ENCODE data around the gene RUNDC3A. TPM values are rescaled to one million over a fixed set of nuclear protein-coding genes. Genes with fewer than 3 reads are reported as not detected.

The RUNDC3A gene
- total RNA-seq, 4 donors from 2014 or later: 0.89 to 4.1 (median 2.1) TPM

- H3K36me3 ChIP-seq: peaks cover 19 to 22% of the 10 kb centered on the region in 2 donors
- H3K27me3 ChIP-seq: no peaks in the 10 kb centered on the region
- no peak overlapping the region for H3K4me3 ChIP-seq (replicated peaks in 1 of 3)
- no peak for DNase-seq
- 77 to 85% methylated on average over 9 to 17 of the region's 17 CpGs for WGBS, 2 donors
- no peak overlapping the region for H3K27ac ChIP-seq
- H3K4me1 ChIP-seq: peaks cover under 1% of the 10 kb centered on the region in 2 donors
- intact Hi-C loops (cut with DNase I): no loop called here
- no peaks in the 10 kb centered on the region for H3K9me3 ChIP-seq
- TF ChIP-seq POLR2A (IDR thresholded peaks at IDR 0.05): no peak
- no peak for TF ChIP-seq CTCF (IDR thresholded peaks at IDR 0.05)
Measured at GRCh38 chr17:44355642-44356099, 47.3 kb downstream of the RUNDC3A start.

- no peaks in the 10 kb centered on the region for H3K9me3 ChIP-seq
- intact Hi-C loops (cut with DNase I): no loop called here
- H3K4me1 ChIP-seq: peaks cover 6% of the 10 kb centered on the region in 2 donors
- no peak for DNase-seq
- no peak for TF ChIP-seq CTCF (IDR thresholded peaks at IDR 0.05)
- TF ChIP-seq POLR2A (IDR thresholded peaks at IDR 0.05): no peak
- peaks cover 14 to 17% of the 10 kb centered on the region in 2 donors for H3K36me3 ChIP-seq
- 91 to 96% methylated on average over 7 to 11 of the region's 11 CpGs for WGBS, 2 donors
- H3K4me3 ChIP-seq (replicated peaks in 1 of 3): no peak overlapping the region
- H3K27me3 ChIP-seq: no peaks in the 10 kb centered on the region
- no peak overlapping the region for H3K27ac ChIP-seq
Measured at GRCh38 chr17:44356241-44356640, 47.8 kb downstream of the RUNDC3A start.

GRCh38 chr17:44358066-44358465, 49.7 kb downstream of the RUNDC3A start:
- intact Hi-C loops (cut with DNase I): no loop called here
- WGBS, 2 donors: 90 to 93% methylated on average over 9 of the region's 9 CpGs
- no peak for DNase-seq

GRCh38 chr17:44359006-44359405, 50.6 kb downstream of the RUNDC3A start:
- Histone ChIP-seq H3K27ac (no peak overlapping the region), H3K27me3 (no peaks in the 10 kb centered on the region), H3K36me3 (no peaks in the 10 kb centered on the region), H3K4me3 (replicated peaks in 1 of 3) (no peak overlapping the region), H3K9me3 (no peaks in the 10 kb centered on the region), H3K4me1 (peaks cover 22 to 23% of the 10 kb centered on the region in 2 donors)
- intact Hi-C loops (cut with DNase I): no loop called here
- no peak for DNase-seq
- TF ChIP-seq CTCF (IDR thresholded peaks at IDR 0.05) (no peak), POLR2A (IDR thresholded peaks at IDR 0.05) (no peak)
- 79 to 81% methylated on average over 6 of the region's 6 CpGs for WGBS, 2 donors

More at GRCh38 chr17:44358066-44358465, 49.7 kb downstream of the RUNDC3A start:
- Histone ChIP-seq H3K36me3 (no peaks in the 10 kb centered on the region), H3K4me3 (replicated peaks in 1 of 3) (no peak overlapping the region), H3K27ac (no peak overlapping the region), H3K4me1 (peaks cover 18 to 19% of the 10 kb centered on the region in 2 donors), H3K27me3 (no peaks in the 10 kb centered on the region), H3K9me3 (no peaks in the 10 kb centered on the region)
- no peak for TF ChIP-seq POLR2A (IDR thresholded peaks at IDR 0.05)
- no peak for TF ChIP-seq CTCF (IDR thresholded peaks at IDR 0.05)

- Histone ChIP-seq H3K36me3 (no peaks in the 10 kb centered on the region), H3K9me3 (no peaks in the 10 kb centered on the region), H3K4me3 (replicated peaks in 1 of 3) (no peak overlapping the region), H3K4me1 (peaks cover 24 to 26% of the 10 kb centered on the region in 2 donors), H3K27ac (no peak overlapping the region), H3K27me3 (no peaks in the 10 kb centered on the region)
- intact Hi-C loops (cut with DNase I): no loop called here
- 89 to 91% methylated on average over 11 to 13 of the region's 14 CpGs for WGBS, 2 donors
- no peak for TF ChIP-seq CTCF (IDR thresholded peaks at IDR 0.05)
- TF ChIP-seq POLR2A (IDR thresholded peaks at IDR 0.05): no peak
- no peak for DNase-seq
Measured at GRCh38 chr17:44359458-44360143, 51.2 kb downstream of the RUNDC3A start.

Measured in thyroid gland (tissue), 4 donors.